ENCODE data around the gene TNK1. TPM values are rescaled to one million over a fixed set of nuclear protein-coding genes. Genes with fewer than 3 reads are reported as not detected.

Gene TNK1
- polyA plus RNA-seq, 3 donors = not detected

DNA sequence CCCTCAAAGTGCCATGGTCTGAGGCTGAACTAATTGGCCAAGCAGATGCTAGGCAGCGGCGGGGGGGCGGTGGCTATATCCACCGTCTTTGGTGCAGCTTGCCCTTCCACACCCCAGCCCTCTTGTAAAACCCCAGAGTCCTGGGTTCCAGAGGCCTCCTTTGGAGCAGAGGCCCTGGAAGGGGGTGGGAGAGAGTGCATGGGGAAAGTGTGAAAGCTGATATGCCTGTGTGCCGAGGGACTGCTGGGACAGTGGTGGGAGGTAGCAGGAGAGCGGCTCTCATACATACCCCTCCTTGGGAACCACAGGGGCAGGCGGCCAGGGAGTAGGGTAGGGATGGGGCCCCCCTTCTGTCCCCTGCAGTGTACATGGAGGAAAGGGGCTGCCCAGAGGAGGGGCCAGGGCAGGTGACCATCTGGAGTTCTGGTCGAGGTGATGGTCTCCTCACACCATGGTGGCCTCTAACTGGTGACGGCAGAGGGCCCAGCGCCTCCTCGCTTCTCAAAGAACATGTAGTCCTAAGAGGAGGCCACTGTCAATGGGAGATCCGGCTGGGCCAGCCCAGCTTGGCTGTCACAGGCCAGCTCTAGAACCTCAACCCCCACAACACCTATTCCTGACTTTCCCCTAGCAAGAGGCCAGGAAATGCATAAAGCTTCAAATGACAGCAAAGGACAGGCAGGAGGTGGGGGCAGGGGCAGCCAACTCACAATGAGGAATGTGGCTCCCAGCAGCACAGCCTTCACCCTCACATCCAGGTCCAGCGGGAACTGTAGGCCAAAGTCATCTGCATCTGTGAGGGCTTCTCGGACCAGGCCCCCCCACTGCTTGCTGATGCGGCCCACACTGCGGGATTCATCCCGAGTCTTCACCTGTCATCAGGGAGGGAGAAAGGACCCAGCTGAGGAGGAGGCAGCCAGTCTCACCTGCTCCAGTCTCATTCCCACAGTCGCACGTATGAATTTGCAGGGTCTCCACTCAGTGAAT lies 9.3 kb downstream of the TNK1 start:
- Mint-ChIP-seq H3K36me3 (peaks cover 52 to 61% of the 10 kb centered on the region in 2 donors), H3K4me1 (peaks cover 14% of the 10 kb centered on the region), H3K27ac (no peak overlapping the region), H3K9me3 (peaks cover 0 to 2% (median 0%) of the 10 kb centered on the region in 7 donors), H3K27me3 (ENCODE audit: low read depth in 3 of 3) (peaks cover 0 to 5% (median 2%) of the 10 kb centered on the region in 3 donors), H3K4me3 (no peak overlapping the region)
- H3K36me3 ChIP-seq (replicated peaks in 1 of 2; ENCODE audit: control insufficient read depth in 1 of 2, insufficient read depth in 2 of 2, low read length in 2 of 2) = peaks cover 31 to 52% of the 10 kb centered on the region in 2 donors
- H2AFZ ChIP-seq (ENCODE audit: insufficient read depth, low read depth, low read length, poor library complexity, severe bottlenecking) = no peak overlapping the region
- H3K4me2 ChIP-seq (replicated peaks; ENCODE audit: extremely low read depth, low read length, poor library complexity, severe bottlenecking) = no peak overlapping the region
- H3K4me3 ChIP-seq (replicated peaks in 1 of 3; ENCODE audit: low read depth in 2 of 3, low read length in 3 of 3) = no peak overlapping the region
- intact Hi-C loops (cut with micrococcal nuclease) = loop anchor here in 1 of 2 donors (5.0 kb wide), 2 partner anchors 38 to 42 kb away; partner anchors contain the start of gene KCTD11
- H3K4me1 ChIP-seq (ENCODE audit: control insufficient read depth in 1 of 2, insufficient read depth in 2 of 2, low read length in 2 of 2) = peaks cover 14 to 17% of the 10 kb centered on the region in 2 donors
- H4K20me1 ChIP-seq (ENCODE audit: insufficient read depth, low read length) = no peaks in the 10 kb centered on the region
- WGBS (ENCODE audit: insufficient coverage) = 93% methylated on average over 5 of the region's 19 CpGs
- no peaks in the 10 kb centered on the region for H3K9me3 ChIP-seq (replicated peaks in 1 of 2; ENCODE audit: control insufficient read depth in 1 of 2, insufficient read depth in 1 of 2, low read length in 2 of 2)
- no peak overlapping the region for H3K27ac ChIP-seq (ENCODE audit: low read depth in 1 of 2, low read length in 2 of 2)
- DNase-seq = no peak
- peaks cover 0 to 2% of the 10 kb centered on the region in 2 donors for H3K27me3 ChIP-seq (ENCODE audit: control insufficient read depth in 2 of 2, insufficient read depth in 2 of 2, low read length in 2 of 2)
- TF ChIP-seq, protein P1, sequence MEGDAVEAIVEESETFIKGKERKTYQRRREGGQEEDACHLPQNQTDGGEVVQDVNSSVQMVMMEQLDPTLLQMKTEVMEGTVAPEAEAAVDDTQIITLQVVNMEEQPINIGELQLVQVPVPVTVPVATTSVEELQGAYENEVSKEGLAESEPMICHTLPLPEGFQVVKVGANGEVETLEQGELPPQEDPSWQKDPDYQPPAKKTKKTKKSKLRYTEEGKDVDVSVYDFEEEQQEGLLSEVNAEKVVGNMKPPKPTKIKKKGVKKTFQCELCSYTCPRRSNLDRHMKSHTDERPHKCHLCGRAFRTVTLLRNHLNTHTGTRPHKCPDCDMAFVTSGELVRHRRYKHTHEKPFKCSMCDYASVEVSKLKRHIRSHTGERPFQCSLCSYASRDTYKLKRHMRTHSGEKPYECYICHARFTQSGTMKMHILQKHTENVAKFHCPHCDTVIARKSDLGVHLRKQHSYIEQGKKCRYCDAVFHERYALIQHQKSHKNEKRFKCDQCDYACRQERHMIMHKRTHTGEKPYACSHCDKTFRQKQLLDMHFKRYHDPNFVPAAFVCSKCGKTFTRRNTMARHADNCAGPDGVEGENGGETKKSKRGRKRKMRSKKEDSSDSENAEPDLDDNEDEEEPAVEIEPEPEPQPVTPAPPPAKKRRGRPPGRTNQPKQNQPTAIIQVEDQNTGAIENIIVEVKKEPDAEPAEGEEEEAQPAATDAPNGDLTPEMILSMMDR (IDR thresholded peaks at IDR 0.05) = no peak
- no peak overlapping the region for H3K9ac ChIP-seq (ENCODE audit: insufficient read depth, low read length, poor library complexity, severe bottlenecking)
- H3K79me2 ChIP-seq (ENCODE audit: insufficient read depth, low read length) = no peaks in the 10 kb centered on the region

DNA sequence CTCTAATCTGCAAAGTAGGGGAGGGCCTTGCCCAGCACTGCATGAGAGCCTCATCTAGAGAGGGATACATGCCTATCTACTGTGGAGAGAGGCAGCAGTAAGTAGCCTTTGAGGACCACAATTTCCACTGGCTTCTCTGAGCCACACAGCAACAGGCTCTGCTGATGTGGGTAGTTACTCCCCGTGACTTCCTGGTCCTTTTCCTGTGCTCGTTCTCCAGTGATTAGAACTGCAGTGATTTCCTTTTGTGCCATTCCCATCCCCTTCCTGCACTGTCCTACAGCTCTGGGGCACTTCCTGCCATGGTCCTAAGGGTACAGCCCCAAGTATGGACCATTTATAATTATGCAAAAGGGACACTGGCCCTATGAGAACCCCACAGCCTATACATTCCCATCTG lies 10.4 kb downstream of the TNK1 start:
- H3K4me1 ChIP-seq (ENCODE audit: control insufficient read depth in 1 of 2, insufficient read depth in 2 of 2, low read length in 2 of 2) = peaks cover 15 to 19% of the 10 kb centered on the region in 2 donors
- H3K9ac ChIP-seq (ENCODE audit: insufficient read depth, low read length, poor library complexity, severe bottlenecking) = no peak overlapping the region
- no peaks in the 10 kb centered on the region for H3K79me2 ChIP-seq (ENCODE audit: insufficient read depth, low read length)
- H3K27ac Mint-ChIP-seq = no peak overlapping the region
- H3K36me3 Mint-ChIP-seq = peaks cover 49 to 61% of the 10 kb centered on the region in 2 donors
- H2AFZ ChIP-seq (ENCODE audit: insufficient read depth, low read depth, low read length, poor library complexity, severe bottlenecking) = no peak overlapping the region
- no peak overlapping the region for H3K27ac ChIP-seq (ENCODE audit: low read depth in 1 of 2, low read length in 2 of 2)
- H3K4me2 ChIP-seq (replicated peaks; ENCODE audit: extremely low read depth, low read length, poor library complexity, severe bottlenecking) = no peak overlapping the region
- intact Hi-C loops (cut with micrococcal nuclease) = loop anchor here in 1 of 2 donors (5.0 kb wide), 1 partner anchor 39 kb away; the partner anchor contains the start of gene KCTD11
- TF ChIP-seq, protein P1 (IDR thresholded peaks at IDR 0.05) = no peak
- peaks cover 31 to 52% of the 10 kb centered on the region in 2 donors for H3K36me3 ChIP-seq (replicated peaks in 1 of 2; ENCODE audit: control insufficient read depth in 1 of 2, insufficient read depth in 2 of 2, low read length in 2 of 2)
- peaks cover 15% of the 10 kb centered on the region for H3K4me1 Mint-ChIP-seq
- H3K9me3 ChIP-seq (replicated peaks in 1 of 2; ENCODE audit: control insufficient read depth in 1 of 2, insufficient read depth in 1 of 2, low read length in 2 of 2) = no peaks in the 10 kb centered on the region
- peaks cover under 1 to 5% (median 3%) of the 10 kb centered on the region in 3 donors for H3K27me3 Mint-ChIP-seq (ENCODE audit: low read depth in 3 of 3)
- H3K9me3 Mint-ChIP-seq = peaks cover 0 to 2% (median 0%) of the 10 kb centered on the region in 7 donors
- 29% methylated on average over 2 of the region's 2 CpGs for WGBS (ENCODE audit: insufficient coverage)
- H3K27me3 ChIP-seq (ENCODE audit: control insufficient read depth in 2 of 2, insufficient read depth in 2 of 2, low read length in 2 of 2) = no peaks in the 10 kb centered on the region
- H3K4me3 Mint-ChIP-seq = no peak overlapping the region
- no peak for DNase-seq
- no peak overlapping the region for H3K4me3 ChIP-seq (replicated peaks in 1 of 3; ENCODE audit: low read depth in 2 of 3, low read length in 3 of 3)
- H4K20me1 ChIP-seq (ENCODE audit: insufficient read depth, low read length) = no peaks in the 10 kb centered on the region
